HG03039 (cell line): ENCODE results near the gene COA5.

Experiments used
- ATAC-seq: cut with Tn5 transposase; IDR thresholded peaks from one replicate; pipeline ENCODE4 v1.9.1; 2021; ENCODE audit warnings: mild to moderate bottlenecking, moderate library complexity; ENCODE audit not compliant: unreplicated experiment

The COA5 gene

GRCh38 chr2:98608116-98608961 is at the start of gene COA5, which contains the start of gene UNC50:
Gene COA5 (minus strand): TSS chr2:98608512. CDS start chr2:98608405, 107 bp downstream.
Gene UNC50 (plus strand): TSS chr2:98608589. CDS start chr2:98609760, 1,171 bp downstream.
- ATAC-seq = peak; percentile 80

GRCh38 chr2:98656800-98657199 is 48.5 kb upstream of the COA5 start:
- ATAC-seq = no peak

- ATAC-seq = no peak
Measured at GRCh38 chr2:98654699-98655495, 46.6 kb upstream of the COA5 start.

- ATAC-seq = no peak
Measured at GRCh38 chr2:98650998-98651397, 42.7 kb upstream of the COA5 start.

- ATAC-seq = no peak
Measured at GRCh38 chr2:98649992-98650375, 41.7 kb upstream of the COA5 start.

GRCh38 chr2:98649135-98649991 is 41.1 kb upstream of the COA5 start:
- no peak for ATAC-seq

- ATAC-seq = no peak
Measured at GRCh38 chr2:98648451-98648850, 40.1 kb upstream of the COA5 start.

GRCh38 chr2:98647636-98648035 is 39.3 kb upstream of the COA5 start:
- no peak for ATAC-seq

GRCh38 chr2:98643496-98644100 is 35.3 kb upstream of the COA5 start:
- no peak for ATAC-seq

GRCh38 chr2:98637401-98638147 is 29.3 kb upstream of the COA5 start:
- ATAC-seq = no peak

- ATAC-seq = no peak
Measured at GRCh38 chr2:98634406-98635092, 26.2 kb upstream of the COA5 start.

GRCh38 chr2:98632351-98632750 is 24.0 kb upstream of the COA5 start:
- ATAC-seq = no peak

- no peak for ATAC-seq
Measured at GRCh38 chr2:98623657-98624056, 15.3 kb upstream of the COA5 start.

GRCh38 chr2:98617149-98617548 is 8.8 kb upstream of the COA5 start:
- ATAC-seq = no peak

GRCh38 chr2:98615481-98615880 is 7.2 kb upstream of the COA5 start:
- no peak for ATAC-seq

- no peak for ATAC-seq
Measured at GRCh38 chr2:98614024-98614739, 5.9 kb upstream of the COA5 start.

GRCh38 chr2:98608962-98609604 is 771 bp upstream of the COA5 start:
- ATAC-seq = no peak

- no peak for ATAC-seq
Measured at GRCh38 chr2:98607741-98608115, 584 bp downstream of the COA5 start.
